Fibroblast of skin of left quadriceps (primary cell): Measurements from ENCODE around the gene INSC.

Experiments
- DNase-seq, 2 experiments: peaks; one replicate each; pipeline ENCODE4 v3.0.0-alpha.2; 2013; ENCODE audit warnings: low read depth in 2 of 2

The INSC gene

GRCh38 chr11:15291885-15292284, 177.2 kb downstream of the INSC start:
- no peak for DNase-seq

- DNase-seq, result no peak
Measured at GRCh38 chr11:15293975-15294620, 179.4 kb downstream of the INSC start.

- no peak for DNase-seq
Measured at GRCh38 chr11:15295695-15296094, 181.0 kb downstream of the INSC start.
